ACHN (cell line): ENCODE results near the gene KLRC1.
"Not testable (repeated sequence)": the region's sequence is repeated elsewhere in the genome, so short reads cannot be mapped to it uniquely, and the experiment has no call there.

ENCODE experiments used
- DNase-seq: peaks from one replicate; pipeline ENCODE4 v3.0.0-alpha.2; 2015
- in situ Hi-C: cut with HindIII; loops from 2 replicates; pipeline ENCODE4 v1.10.0; 2017; ENCODE audit warnings: low sequenced_read_pairs, low pct_ligation_motif_present, low pct_unique_long_range_greater_than_20kb

KLRC1 gene

GRCh38 chr12:10453156-10453555, at the start of gene KLRC1:
TSS of gene KLRC1 (minus strand) at chr12:10453377. CDS start at chr12:10451156, 2,221 bp downstream.
- no peak for DNase-seq
- in situ Hi-C loops = no loop called here

GRCh38 chr12:10501030-10501429, 47.9 kb upstream of the KLRC1 start:
- in situ Hi-C loops = no loop called here
- peak; percentile 58 for DNase-seq

- in situ Hi-C loops = no loop called here
- DNase-seq = no peak
Observed at GRCh38 chr12:10498042-10498441, 44.9 kb upstream of the KLRC1 start.

- DNase-seq = no peak
- in situ Hi-C loops = no loop called here
Observed at GRCh38 chr12:10497602-10498001, 44.4 kb upstream of the KLRC1 start.

- in situ Hi-C loops = no loop called here
- no peak for DNase-seq
Observed at GRCh38 chr12:10491766-10492165, 38.6 kb upstream of the KLRC1 start.

GRCh38 chr12:10487328-10487727, 34.2 kb upstream of the KLRC1 start:
- DNase-seq, in situ Hi-C loops: not testable (repeated sequence)

- in situ Hi-C loops, DNase-seq: not testable (repeated sequence)
Observed at GRCh38 chr12:10481901-10482300, 28.7 kb upstream of the KLRC1 start.

GRCh38 chr12:10472808-10473207, 19.6 kb upstream of the KLRC1 start:
- not testable (repeated sequence) for DNase-seq

GRCh38 chr12:10469701-10470100, 16.5 kb upstream of the KLRC1 start:
- no peak for DNase-seq
- in situ Hi-C loops = no loop called here

More at GRCh38 chr12:10472808-10473207, 19.6 kb upstream of the KLRC1 start:
- in situ Hi-C loops = not testable (repeated sequence)

GRCh38 chr12:10466311-10466710, 13.1 kb upstream of the KLRC1 start:
- no peak for DNase-seq
- in situ Hi-C loops = no loop called here

- in situ Hi-C loops = no loop called here
- no peak for DNase-seq
Observed at GRCh38 chr12:10457760-10458159, 4.6 kb upstream of the KLRC1 start.

- in situ Hi-C loops = no loop called here
Observed at GRCh38 chr12:10456856-10457255, 3.7 kb upstream of the KLRC1 start.

GRCh38 chr12:10455766-10456165, 2.6 kb upstream of the KLRC1 start:
- in situ Hi-C loops = no loop called here
- DNase-seq = no peak

More at GRCh38 chr12:10456856-10457255, 3.7 kb upstream of the KLRC1 start:
- DNase-seq = no peak

- in situ Hi-C loops = no loop called here
Observed at GRCh38 chr12:10454531-10454930, 1.4 kb upstream of the KLRC1 start.

GRCh38 chr12:10448236-10448635, 4.9 kb downstream of the KLRC1 start:
- DNase-seq = no peak
- in situ Hi-C loops = no loop called here

More at GRCh38 chr12:10454531-10454930, 1.4 kb upstream of the KLRC1 start:
- peak; percentile 49 for DNase-seq

GRCh38 chr12:10446052-10446451, 7.1 kb downstream of the KLRC1 start:
- DNase-seq, in situ Hi-C loops: not testable (repeated sequence)

GRCh38 chr12:10441144-10441543, 12.0 kb downstream of the KLRC1 start:
- in situ Hi-C loops, DNase-seq: not testable (repeated sequence)

- DNase-seq, in situ Hi-C loops: not testable (repeated sequence)
Observed at GRCh38 chr12:10439608-10440274, 13.4 kb downstream of the KLRC1 start.

- DNase-seq, in situ Hi-C loops: not testable (repeated sequence)
Observed at GRCh38 chr12:10437601-10438000, 15.6 kb downstream of the KLRC1 start.

- not testable (repeated sequence) for DNase-seq
Observed at GRCh38 chr12:10435816-10436215, 17.4 kb downstream of the KLRC1 start, which contains the start of gene KLRC2. TSS of gene KLRC2 (minus strand) at chr12:10436010. CDS start at chr12:10435986, 24 bp downstream.

More at GRCh38 chr12:10435816-10436215, 17.4 kb downstream of the KLRC1 start, which contains the start of gene KLRC2:
- in situ Hi-C loops = not testable (repeated sequence)
